UCSD-AML1 (cell line): ENCODE data around the gene PLCB1.
A peak's percentile ranks its signal among the peaks of the same experiment; 100 is the strongest.
"Not testable (repeated sequence)": the region's sequence is repeated elsewhere in the genome, so short reads cannot be mapped to it uniquely, and the experiment has no call there.

Experiments used
- DNase-seq: peaks from one replicate; lab custom pipeline; 2025; ENCODE audit not compliant: unreplicated experiment; lab: John Stamatoyannopoulos, UW

PLCB1 gene

GRCh38 chr20:8635837-8636236, 503.8 kb downstream of the PLCB1 start:
- DNase-seq: no peak

DNA sequence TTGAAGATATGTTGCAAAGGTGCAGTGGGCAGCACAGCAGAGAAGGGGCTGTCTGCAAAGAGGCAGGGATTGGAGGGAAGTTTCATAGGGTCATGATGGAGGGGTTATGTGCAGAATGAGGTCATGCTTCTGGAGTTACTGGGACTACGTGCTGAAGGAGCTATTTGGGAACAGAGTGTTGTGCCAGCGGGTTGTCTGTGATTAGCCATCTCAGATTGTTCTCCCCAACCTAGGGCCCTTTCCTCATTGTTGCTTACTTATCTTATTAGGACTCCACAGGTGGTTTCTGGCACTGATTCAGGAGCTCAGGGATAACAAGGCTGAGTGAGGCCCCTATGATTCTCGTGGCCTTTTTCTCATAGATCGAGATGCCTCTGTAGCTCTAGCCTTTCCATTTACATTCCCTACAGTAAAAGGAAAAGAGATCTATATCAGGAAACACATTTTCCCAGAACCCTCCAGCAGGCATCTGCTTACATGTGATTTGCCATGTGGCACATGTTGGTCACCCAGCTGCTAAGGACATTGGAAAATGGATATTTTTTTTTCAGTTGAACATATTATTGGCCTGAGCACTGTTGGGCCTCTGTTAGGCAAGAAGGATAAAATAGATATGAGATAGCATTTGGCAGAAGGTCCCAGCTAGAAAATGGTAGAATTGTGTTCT, 507.2 kb downstream of the PLCB1 start:
- DNase-seq: no peak

- DNase-seq: no peak
Measured at GRCh38 chr20:8640461-8640860, 508.4 kb downstream of the PLCB1 start.

GRCh38 chr20:8642247-8642646, 510.2 kb downstream of the PLCB1 start:
- no peak for DNase-seq

- DNase-seq: not testable (repeated sequence)
Measured at GRCh38 chr20:8644468-8644867, 512.4 kb downstream of the PLCB1 start.

- no peak for DNase-seq
Measured at GRCh38 chr20:8645326-8645725, 513.3 kb downstream of the PLCB1 start.

GRCh38 chr20:8646033-8646441, 514.0 kb downstream of the PLCB1 start:
- no peak for DNase-seq

- no peak for DNase-seq
Measured at GRCh38 chr20:8646716-8647115, 514.6 kb downstream of the PLCB1 start.

GRCh38 chr20:8647961-8648441, 515.9 kb downstream of the PLCB1 start:
- DNase-seq: peak; percentile 25

DNA sequence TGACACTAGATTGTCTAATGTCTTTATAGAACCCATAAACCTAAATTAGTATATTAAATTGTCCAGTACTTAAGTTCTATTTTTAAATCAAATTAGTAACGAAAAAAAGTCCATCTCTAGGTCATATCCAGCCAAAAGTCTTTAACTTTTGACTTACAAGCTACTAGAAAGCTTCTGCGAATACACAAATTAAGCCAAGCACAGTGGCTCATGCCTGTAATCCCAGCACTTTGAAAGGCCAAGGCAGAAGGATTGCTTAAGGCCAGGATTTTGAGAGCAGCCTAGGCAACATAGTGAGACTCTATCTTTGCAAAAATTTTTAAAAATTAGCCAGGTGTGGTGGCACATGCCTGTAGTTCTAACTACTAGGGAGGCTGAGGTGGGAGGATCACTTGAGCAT, 516.4 kb downstream of the PLCB1 start:
- no peak for DNase-seq

- DNase-seq: no peak
Measured at GRCh38 chr20:8652396-8652795, 520.3 kb downstream of the PLCB1 start.

DNA sequence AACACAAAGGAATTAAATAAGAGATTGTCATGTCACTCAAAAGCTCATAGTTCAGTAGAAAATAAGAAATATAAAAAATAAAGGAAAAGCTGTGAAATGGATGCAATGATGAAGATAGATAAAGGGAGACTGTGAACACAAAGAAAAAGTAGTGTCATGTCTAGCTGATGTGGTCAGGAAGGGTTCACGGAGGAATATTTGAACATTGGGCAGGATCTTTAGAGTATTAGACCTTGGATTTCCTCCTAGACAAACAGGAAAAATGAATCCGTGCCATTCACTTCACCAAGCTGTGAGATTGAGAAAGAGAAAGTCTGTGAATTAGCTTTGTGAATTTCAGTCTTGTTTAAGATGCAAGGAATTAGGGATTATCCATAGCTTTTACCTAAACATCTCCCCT, 522.4 kb downstream of the PLCB1 start:
- DNase-seq: no peak

- DNase-seq: no peak
Measured at GRCh38 chr20:8656335-8656734, 524.3 kb downstream of the PLCB1 start.

DNA sequence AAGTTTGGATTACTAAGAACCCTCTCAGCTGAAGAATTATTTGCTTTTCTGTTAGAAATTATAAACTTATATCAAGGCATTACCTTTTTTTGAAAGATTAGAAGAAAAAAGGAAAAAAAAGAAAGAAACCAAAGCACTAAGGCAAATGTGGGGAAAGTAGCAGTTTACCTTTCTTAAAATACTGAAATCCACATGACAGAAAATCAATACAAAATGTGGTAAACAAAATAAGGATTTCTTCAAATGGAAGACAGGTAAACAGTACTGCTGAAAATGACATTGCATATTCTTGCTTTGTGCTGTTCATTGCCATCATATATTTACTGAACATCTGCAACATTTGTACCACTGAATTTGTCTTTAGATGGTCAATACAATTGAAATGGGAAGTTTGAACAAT, 525.6 kb downstream of the PLCB1 start:
- DNase-seq: no peak

DNA sequence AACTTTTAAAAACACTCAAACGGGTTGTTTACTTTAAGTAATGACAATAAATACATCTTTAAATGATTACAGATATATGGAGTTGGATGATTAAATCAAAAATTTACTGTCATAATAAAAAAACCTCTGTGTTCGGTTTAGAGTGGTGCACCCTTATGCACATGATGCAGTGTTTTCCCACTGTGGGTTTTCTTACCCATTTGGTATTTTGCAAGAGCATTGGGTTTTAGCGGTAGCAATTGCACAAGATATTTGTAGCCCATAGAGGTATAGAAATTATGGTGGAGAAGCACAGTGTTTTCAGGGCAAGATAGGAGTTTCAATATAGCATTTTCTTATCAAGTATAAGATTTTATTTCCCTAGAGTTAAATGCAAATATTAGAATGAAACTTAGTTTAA, 526.0 kb downstream of the PLCB1 start:
- DNase-seq: no peak

DNA sequence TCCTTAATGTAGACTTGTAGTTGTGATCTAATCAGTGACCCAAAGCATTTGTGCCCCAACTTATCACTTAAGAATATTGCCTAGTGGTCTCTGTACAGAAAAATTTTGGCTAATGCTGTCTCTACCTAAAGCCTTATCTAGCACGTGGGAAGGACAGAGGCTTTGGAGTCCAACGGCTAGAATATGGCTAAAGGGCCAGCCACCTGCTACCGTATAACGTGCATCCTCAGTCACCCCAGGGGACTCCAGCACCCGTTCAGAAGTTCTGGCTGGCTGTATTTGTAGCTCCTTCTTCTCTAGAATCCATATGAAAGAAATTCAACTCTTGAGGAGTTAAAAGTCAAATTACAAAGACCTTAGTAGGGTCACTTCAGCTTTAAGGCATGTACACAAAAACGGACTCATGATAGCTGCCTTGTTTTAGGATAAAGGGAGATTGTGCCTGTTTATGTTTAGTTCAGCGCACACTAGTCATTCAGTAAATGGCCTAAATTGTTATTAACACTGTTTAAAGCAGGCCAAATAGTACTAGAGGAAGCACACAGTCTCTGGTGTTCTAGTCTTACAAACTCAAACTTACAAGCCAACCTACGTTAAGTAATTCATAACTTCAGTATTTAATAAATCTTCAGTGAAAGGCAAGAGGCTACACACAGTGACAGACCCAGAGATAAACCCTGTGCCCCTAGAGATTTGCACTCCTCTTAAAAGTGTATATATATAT, 529.3 kb downstream of the PLCB1 start:
- no peak for DNase-seq

DNA sequence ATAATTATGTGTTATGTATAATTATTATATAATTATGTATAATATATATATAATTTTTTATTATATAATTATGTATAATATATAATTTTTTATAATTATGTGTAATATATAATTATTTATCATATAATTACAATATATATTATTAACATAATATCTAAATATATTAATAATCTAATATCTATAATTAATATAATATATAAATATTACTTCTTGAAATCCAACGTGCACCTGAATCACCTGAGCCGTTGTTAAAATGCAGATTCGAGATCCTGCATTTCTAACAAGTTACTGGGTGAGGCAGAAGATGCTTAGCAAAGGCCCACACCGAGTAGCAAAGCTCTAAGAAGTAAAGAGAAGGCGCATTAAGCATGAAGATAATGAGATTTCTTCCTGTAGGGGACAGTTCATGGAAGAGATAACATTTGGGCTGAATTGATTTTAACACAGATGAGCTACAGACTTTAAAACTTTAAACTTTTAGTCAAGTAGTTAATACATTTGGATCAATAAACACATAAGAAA, 530.4 kb downstream of the PLCB1 start:
- DNase-seq: no peak

GRCh38 chr20:8663424-8663823, 531.4 kb downstream of the PLCB1 start:
- no peak for DNase-seq

DNA sequence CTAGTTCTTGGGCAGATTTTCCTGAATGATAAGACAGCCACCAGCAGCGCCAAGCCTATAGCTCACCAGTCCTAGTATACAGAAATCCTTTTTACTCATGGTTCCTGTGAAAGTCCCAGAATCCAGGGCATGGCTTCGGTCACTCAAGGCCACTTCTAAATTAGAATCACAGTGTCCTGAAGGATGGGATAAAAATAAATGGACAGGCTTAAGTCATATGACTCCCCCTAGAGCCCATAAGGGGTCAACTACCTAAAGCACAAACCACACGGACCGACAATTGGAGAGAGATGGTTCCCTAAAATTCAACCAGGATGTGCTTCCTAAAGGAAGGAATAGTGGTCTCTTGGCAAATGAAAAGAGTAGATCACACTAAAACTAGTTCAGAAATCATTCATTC, 532.7 kb downstream of the PLCB1 start:
- DNase-seq: no peak

DNA sequence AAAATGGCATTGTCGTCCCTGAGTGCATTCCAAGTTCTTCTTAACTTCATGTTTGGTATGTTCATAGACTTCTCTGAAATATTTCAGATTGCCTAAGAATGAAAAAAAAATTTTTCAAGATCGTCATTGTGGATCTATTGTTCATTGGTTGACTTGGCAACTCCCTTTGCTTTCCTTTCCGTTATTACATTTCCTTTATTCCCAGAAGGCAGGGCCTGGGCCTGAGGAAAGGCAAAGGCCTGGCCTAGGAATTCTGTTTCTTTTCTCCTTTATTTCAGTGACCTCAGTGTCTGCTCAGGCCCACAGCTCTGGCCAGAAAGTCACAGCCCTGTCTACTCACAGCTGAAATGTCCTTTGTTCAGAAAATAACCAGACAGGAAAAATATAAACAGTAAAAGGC, 535.2 kb downstream of the PLCB1 start:
- DNase-seq: no peak

DNA sequence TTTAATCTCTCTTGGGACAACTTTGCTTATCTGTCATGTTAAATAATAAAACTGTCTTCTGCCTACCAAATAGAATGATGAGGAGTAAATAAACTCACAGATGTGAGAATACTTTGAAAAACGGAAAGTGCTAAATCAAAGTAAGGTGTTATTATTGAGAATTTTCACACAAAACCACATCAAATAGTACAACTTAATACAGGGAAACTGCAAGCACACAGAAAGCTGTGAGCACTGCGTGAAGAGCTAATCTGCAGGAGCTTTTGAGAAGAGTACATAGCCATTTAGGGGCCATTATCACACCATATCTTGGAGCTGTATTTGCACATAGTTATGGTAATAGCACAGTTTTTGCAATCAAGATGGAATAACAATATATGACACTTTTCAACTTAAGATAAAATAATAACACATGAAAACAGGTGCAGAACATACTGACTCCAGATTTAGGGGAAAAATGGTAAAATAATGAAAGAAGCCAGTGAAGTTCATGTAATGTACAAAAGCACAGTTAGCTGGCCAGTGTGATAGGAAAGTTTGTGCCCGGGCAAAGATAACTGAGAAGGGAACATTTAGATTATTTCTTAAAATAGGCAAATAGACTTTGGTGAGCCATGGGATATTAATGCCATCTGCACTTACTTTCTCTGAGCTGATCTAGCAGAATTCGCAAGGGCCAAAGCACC, 538.3 kb downstream of the PLCB1 start:
- no peak for DNase-seq

GRCh38 chr20:8670893-8671215, 538.8 kb downstream of the PLCB1 start:
- DNase-seq: no peak
